Upper lobe of right lung (tissue), 1 donor: ENCODE data around the gene CCNY. TPM values are rescaled to one million over a fixed set of nuclear protein-coding genes. Genes with fewer than 3 reads are reported as not detected.

Source experiments
- ATAC-seq: fragments of 200-7000 bp; cut with Tn5 transposase; one replicate; pipeline ENCODE4 v1.9.1; 2020; ENCODE audit warnings: mild to moderate bottlenecking, moderate library complexity
- DNase-seq: peaks from one replicate; pipeline ENCODE4 v3.0.0-alpha.2; 2020
- H3K27ac ChIP-seq: fragments of 200-600 bp; one replicate; pipeline ENCODE4 v1.8.0; 2022
- H3K27me3 ChIP-seq: fragments of 200-600 bp; one replicate; pipeline ENCODE4 v1.8.0; 2022; ENCODE audit warnings: mild to moderate bottlenecking
- H3K36me3 ChIP-seq: fragments of 200-600 bp; one replicate; pipeline ENCODE4 v1.8.0; 2022
- H3K4me1 ChIP-seq: fragments of 200-600 bp; one replicate; pipeline ENCODE4 v1.8.0; 2022
- H3K4me3 ChIP-seq: fragments of 200-600 bp; one replicate; pipeline ENCODE4 v1.8.0; 2022; ENCODE audit warnings: mild to moderate bottlenecking
- H3K9me3 ChIP-seq: fragments of 200-600 bp; one replicate; pipeline ENCODE4 v1.8.0; 2022
- intact Hi-C: fragments of 100-400 bp; cut with DNase I; formaldehyde crosslinking; loops from one replicate; pipeline ENCODE4 v1.11.0; 2022
- total RNA-seq: library from RNA; stranded (reverse); fragmentation: NEBNext Ultra II Directional; extraction: Animal tissue kit (Norgen Biotek cat#: 25700); gene quantifications from one replicate; pipeline ENCODE4 v1.2.1, GENCODE V29; 2021
- TF ChIP-seq, protein P1 (sequence below): fragments of 200-600 bp; IDR thresholded peaks from one replicate; pipeline ENCODE4 v1.8.0; 2022; ENCODE audit warnings: antibody characterized with exemption
- donor health status: DM: no; HTN: yes; CAD: no; lungs with severe emphysema.

CCNY gene
- total RNA-seq, 1 donor from 2014 or later: 85.4 TPM

DNA sequence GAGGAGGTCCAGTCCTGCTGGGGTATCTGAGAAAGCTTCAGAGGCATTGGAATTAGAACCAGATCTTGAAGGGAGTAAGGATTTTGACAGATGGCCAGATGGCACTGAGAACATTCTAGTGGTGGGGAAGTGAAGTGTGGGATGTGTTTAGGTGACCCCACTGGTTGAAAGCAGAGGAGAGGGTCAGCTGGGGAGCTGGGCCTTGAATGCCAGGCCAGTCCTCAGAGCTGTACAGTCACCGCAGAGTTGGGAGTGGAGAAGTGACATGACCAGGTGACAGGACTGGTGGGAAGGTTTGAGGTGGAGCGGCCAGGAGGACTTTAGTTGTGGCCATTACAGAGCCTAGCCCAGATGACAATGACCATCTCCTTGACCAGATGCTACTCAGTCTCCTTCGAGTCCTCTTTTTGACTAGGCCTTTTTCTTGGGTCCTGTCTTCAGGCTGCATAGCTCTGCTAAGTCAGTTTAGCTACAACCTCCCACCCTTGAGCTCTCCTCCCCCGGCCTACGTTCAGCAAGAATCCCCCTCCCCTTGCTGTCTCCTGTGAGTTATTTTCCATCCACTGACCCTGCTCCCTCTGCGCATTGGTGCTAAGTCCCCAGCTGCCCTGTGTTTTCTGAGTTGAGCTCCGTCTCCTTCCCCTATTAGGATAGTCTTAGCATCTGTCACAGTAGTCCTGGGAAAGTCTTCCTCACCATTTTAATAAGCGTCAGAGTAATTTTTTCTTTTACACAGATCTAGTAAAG, 56.3 kb downstream of the CCNY start:
- intact Hi-C loops: no loop called here
- Histone ChIP-seq H3K4me3 (no peak overlapping the region), H3K36me3 (no peaks in the 10 kb centered on the region), H3K27ac (no peak overlapping the region), H3K4me1 (peaks cover 46% of the 10 kb centered on the region), H3K9me3 (peaks cover 8% of the 10 kb centered on the region), H3K27me3 (no peaks in the 10 kb centered on the region)
- DNase-seq: no peak
- TF ChIP-seq, protein P1, sequence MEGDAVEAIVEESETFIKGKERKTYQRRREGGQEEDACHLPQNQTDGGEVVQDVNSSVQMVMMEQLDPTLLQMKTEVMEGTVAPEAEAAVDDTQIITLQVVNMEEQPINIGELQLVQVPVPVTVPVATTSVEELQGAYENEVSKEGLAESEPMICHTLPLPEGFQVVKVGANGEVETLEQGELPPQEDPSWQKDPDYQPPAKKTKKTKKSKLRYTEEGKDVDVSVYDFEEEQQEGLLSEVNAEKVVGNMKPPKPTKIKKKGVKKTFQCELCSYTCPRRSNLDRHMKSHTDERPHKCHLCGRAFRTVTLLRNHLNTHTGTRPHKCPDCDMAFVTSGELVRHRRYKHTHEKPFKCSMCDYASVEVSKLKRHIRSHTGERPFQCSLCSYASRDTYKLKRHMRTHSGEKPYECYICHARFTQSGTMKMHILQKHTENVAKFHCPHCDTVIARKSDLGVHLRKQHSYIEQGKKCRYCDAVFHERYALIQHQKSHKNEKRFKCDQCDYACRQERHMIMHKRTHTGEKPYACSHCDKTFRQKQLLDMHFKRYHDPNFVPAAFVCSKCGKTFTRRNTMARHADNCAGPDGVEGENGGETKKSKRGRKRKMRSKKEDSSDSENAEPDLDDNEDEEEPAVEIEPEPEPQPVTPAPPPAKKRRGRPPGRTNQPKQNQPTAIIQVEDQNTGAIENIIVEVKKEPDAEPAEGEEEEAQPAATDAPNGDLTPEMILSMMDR: no peak
- no peak for ATAC-seq

DNA sequence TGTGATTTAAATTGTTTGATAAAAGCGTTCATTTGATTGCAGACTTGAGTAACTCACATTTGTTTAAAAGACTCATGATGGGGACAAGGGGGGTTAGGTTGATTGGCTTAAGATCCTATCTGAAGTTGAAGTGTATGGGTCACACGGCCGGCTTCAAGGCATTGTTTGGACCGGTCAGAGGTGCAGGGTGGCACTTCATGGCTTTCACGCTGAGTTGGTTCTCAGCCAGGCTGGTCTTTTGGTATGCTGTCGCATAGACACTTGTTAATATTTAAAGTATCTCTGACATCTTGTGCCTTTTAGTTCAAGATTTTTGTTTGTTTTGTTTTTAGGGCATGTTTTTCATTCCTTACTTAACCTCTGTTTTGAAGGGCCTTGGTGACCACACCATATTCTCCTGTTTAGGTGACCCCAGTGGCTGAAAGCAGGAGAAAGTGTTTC, 58.1 kb downstream of the CCNY start:
- ATAC-seq: peak; percentile 81
- intact Hi-C loops: no loop called here
- peak overlapping the region; percentile 17 for H3K27ac ChIP-seq

DNA sequence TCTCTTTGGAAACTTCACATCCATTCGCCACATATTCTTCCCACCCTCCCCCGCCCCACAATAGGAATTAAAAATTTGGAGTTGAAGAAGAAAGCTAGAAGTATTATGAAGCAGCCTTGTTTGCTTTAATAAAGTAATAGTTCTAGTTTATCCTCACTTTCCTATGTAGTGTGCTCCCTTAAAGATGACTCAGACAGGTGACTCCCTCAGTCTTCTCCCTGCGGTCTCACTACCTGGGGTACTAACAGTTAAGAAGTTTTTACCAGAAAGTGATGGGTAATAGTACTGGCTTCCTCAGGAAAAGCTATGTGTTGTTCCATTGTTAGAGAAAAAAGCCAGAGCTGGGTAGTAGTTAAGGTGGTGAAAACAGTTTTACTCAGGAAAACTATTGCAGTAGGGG, 58.6 kb downstream of the CCNY start:
- Histone ChIP-seq H3K27me3 (no peaks in the 10 kb centered on the region), H3K4me1 (peaks cover 57% of the 10 kb centered on the region), H3K27ac (peak overlapping the region; percentile 30), H3K36me3 (no peaks in the 10 kb centered on the region), H3K9me3 (peaks cover 8% of the 10 kb centered on the region), H3K4me3 (no peak overlapping the region)
- ATAC-seq (no peak), DNase-seq (no peak)
- TF ChIP-seq, protein P1: no peak
- intact Hi-C loops: no loop called here

More for the DNA sequence above, 58.1 kb downstream of the CCNY start:
- peak; percentile 73 for DNase-seq
- peaks cover 55% of the 10 kb centered on the region for H3K4me1 ChIP-seq
- no peak overlapping the region for H3K4me3 ChIP-seq
- H3K27me3 ChIP-seq: no peaks in the 10 kb centered on the region
- peaks cover 8% of the 10 kb centered on the region for H3K9me3 ChIP-seq
- no peaks in the 10 kb centered on the region for H3K36me3 ChIP-seq
- TF ChIP-seq, protein P1: no peak

DNA sequence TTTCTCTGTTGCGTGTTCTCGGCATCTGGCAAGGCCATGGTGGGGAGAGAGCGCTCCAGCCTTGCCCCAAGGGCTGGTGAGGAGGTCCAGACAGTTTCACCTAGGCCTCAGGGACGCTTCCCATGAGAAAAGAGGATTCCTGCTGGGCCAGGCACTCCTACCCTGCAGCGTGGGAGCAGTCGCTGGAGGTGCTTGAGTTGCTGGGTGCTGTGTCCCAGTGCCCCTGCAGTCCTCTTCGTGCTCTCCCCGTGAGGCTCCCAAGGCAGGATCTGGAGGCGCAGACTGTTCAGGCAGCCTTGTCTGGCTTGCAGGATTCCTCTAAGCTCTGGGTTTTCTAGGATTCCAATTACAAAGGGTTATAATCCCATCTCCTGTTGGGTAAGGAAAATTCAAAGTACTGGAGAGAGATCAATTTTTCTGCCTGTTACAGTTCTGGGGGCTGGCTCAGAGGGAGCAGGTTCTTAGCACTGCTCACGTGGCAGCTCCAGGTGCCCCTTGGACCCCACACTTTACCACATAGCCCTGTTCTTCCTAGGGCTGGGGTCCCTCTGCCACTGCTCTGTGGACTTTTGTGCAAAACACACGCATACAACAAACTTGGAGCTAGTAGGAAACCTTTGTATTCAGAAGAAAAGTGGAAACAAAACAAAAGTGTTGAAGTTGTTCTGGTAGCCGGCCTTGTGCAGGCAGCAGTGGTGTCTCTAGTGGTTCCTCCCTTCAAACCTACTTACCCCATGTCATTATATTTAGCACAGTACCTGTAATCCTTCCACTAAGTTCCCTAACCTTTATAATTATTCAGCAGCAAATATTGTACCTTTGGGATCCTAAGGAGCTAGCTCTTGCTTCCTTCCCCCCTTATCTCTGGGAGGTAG, 60.5 kb downstream of the CCNY start:
- Histone ChIP-seq H3K4me3 (no peak overlapping the region), H3K36me3 (no peaks in the 10 kb centered on the region), H3K27me3 (no peaks in the 10 kb centered on the region), H3K27ac (no peak overlapping the region), H3K4me1 (peaks cover 70% of the 10 kb centered on the region), H3K9me3 (no peaks in the 10 kb centered on the region)
- intact Hi-C loops: no loop called here
- no peak for ATAC-seq
- TF ChIP-seq, protein P1: no peak
- no peak for DNase-seq

DNA sequence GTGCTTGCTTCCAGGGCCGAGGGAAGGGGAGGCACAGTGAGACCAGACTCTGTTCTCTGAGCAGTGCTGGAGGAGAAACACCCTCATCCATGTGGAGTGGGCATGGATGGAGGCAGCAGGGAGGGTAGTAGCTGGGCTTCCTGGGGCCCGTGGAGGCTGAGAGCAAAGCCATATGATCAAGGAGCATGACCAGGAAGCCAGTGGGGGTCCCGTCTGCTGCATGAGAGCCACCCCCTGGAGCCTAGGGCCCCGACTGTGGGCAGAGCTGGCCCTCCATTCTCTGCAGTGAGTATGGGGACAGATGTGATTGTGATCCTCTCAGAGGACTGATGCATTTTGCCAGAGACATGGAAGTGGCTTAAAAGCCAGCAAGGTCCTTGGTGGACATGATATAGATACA, 61.6 kb downstream of the CCNY start:
- peak overlapping the region; percentile 24 for H3K27ac ChIP-seq
- ATAC-seq: no peak

More for the DNA sequence above, 61.6 kb downstream of the CCNY start:
- no peaks in the 10 kb centered on the region for H3K36me3 ChIP-seq
- no peak overlapping the region for H3K4me3 ChIP-seq
- no peaks in the 10 kb centered on the region for H3K27me3 ChIP-seq
- intact Hi-C loops: no loop called here
- peaks cover 62% of the 10 kb centered on the region for H3K4me1 ChIP-seq
- DNase-seq: no peak
- no peaks in the 10 kb centered on the region for H3K9me3 ChIP-seq
- TF ChIP-seq, protein P1: no peak
